ENCODE measurements around the gene USF2. TPM values are rescaled to one million over a fixed set of nuclear protein-coding genes. Genes with fewer than 3 reads are reported as not detected.

USF2 gene
- total RNA-seq, 4 donors from 2014 or later, result 98.9 to 133 (median 126) TPM

- Histone ChIP-seq H3K9me3 (no peaks in the 10 kb centered on the region), H3K27me3 (no peaks in the 10 kb centered on the region), H3K4me1 (no peaks in the 10 kb centered on the region), H3K4me3 (replicated peaks in 1 of 3) (no peak overlapping the region), H3K36me3 (no peaks in the 10 kb centered on the region), H3K27ac (no peak overlapping the region)
- 85 to 96% methylated on average over 10 of the region's 10 CpGs for WGBS, 2 donors
- intact Hi-C loops (cut with DNase I), result no loop called here
- no peak for DNase-seq
- TF ChIP-seq CTCF (IDR thresholded peaks at IDR 0.05) (no peak), POLR2A (IDR thresholded peaks at IDR 0.05) (no peak)
Measured at GRCh38 chr19:35287713-35288112, 19.0 kb downstream of the USF2 start.

GRCh38 chr19:35288331-35288730 is 19.6 kb downstream of the USF2 start:
- no peak for TF ChIP-seq POLR2A (IDR thresholded peaks at IDR 0.05)
- TF ChIP-seq CTCF (IDR thresholded peaks at IDR 0.05), result no peak
- Histone ChIP-seq H3K27me3 (no peaks in the 10 kb centered on the region), H3K27ac (no peak overlapping the region), H3K4me1 (no peaks in the 10 kb centered on the region), H3K36me3 (no peaks in the 10 kb centered on the region), H3K4me3 (replicated peaks in 1 of 3) (no peak overlapping the region), H3K9me3 (no peaks in the 10 kb centered on the region)
- no peak for DNase-seq
- WGBS, 2 donors, result 41 to 57% methylated on average over 2 of the region's 2 CpGs
- intact Hi-C loops (cut with DNase I), result no loop called here

GRCh38 chr19:35288906-35289305 is 20.1 kb downstream of the USF2 start:
- intact Hi-C loops (cut with DNase I), result no loop called here
- Histone ChIP-seq H3K4me1 (no peaks in the 10 kb centered on the region), H3K27me3 (no peaks in the 10 kb centered on the region), H3K4me3 (replicated peaks in 1 of 3) (no peak overlapping the region), H3K9me3 (no peaks in the 10 kb centered on the region), H3K36me3 (no peaks in the 10 kb centered on the region), H3K27ac (no peak overlapping the region)
- no peak for TF ChIP-seq POLR2A (IDR thresholded peaks at IDR 0.05)
- no peak for TF ChIP-seq CTCF (IDR thresholded peaks at IDR 0.05)
- no peak for DNase-seq
- WGBS, 2 donors, result 85 to 86% methylated on average over 5 of the region's 5 CpGs

GRCh38 chr19:35290381-35291127 is 21.8 kb downstream of the USF2 start:
- no peak overlapping the region for H3K4me3 ChIP-seq (replicated peaks in 1 of 3)
- intact Hi-C loops (cut with DNase I), result no loop called here
- 74 to 77% methylated on average over 12 to 18 of the region's 20 CpGs for WGBS, 2 donors

More at GRCh38 chr19:35290381-35291127, 21.8 kb downstream of the USF2 start:
- Histone ChIP-seq H3K9me3 (no peaks in the 10 kb centered on the region), H3K4me1 (no peaks in the 10 kb centered on the region), H3K36me3 (no peaks in the 10 kb centered on the region), H3K27me3 (no peaks in the 10 kb centered on the region), H3K27ac (no peak overlapping the region)
- DNase-seq, result no peak
- TF ChIP-seq POLR2A (IDR thresholded peaks at IDR 0.05) (no peak), CTCF (IDR thresholded peaks at IDR 0.05) (no peak)

Data from thyroid gland (tissue), 4 donors.